Chondrocyte (in vitro differentiated cells): ENCODE measurements around the gene PCCA. TPM values are rescaled to one million over a fixed set of nuclear protein-coding genes. Genes with fewer than 3 reads are reported as not detected.

Experiments used
- DNase-seq: peaks from one replicate; pipeline ENCODE4 v3.0.0; 2021; ENCODE audit warnings: mixed read lengths, low spot score
- H3K27ac Mint-ChIP-seq: one replicate; pipeline ENCODE4 v1.8.0; 2021; ENCODE audit warnings: mild to moderate bottlenecking, moderate library complexity, mixed read lengths; ENCODE audit not compliant: unreplicated experiment
- H3K27me3 Mint-ChIP-seq: 2 replicates; pipeline ENCODE4 v1.8.0; 2021; ENCODE audit warnings: low read depth, mixed read lengths
- H3K36me3 Mint-ChIP-seq: 2 replicates; pipeline ENCODE4 v1.8.0; 2021; ENCODE audit warnings: low read depth, mixed read lengths
- H3K4me1 Mint-ChIP-seq: 2 replicates; pipeline ENCODE4 v1.8.0; 2021; ENCODE audit warnings: low read depth, mild to moderate bottlenecking, mixed read lengths
- H3K4me3 Mint-ChIP-seq: one replicate; pipeline ENCODE4 v1.8.0; 2021; ENCODE audit warnings: mild to moderate bottlenecking, moderate library complexity, mixed read lengths; ENCODE audit not compliant: unreplicated experiment
- H3K9me3 Mint-ChIP-seq: 2 replicates; pipeline ENCODE4 v1.8.0; 2021; ENCODE audit warnings: low read depth, mixed read lengths
- total RNA-seq: library from RNA; stranded (reverse); gene quantifications from 3 replicates; pipeline ENCODE4 v1.2.1, GENCODE V29; 2021
- TF ChIP-seq, protein P1 (sequence below): fragments of 200-600 bp; sonication (generic); IDR thresholded peaks from 2 replicates; pipeline ENCODE4 v1.5.0; 2021; ENCODE audit warnings: antibody characterized with exemption, mild to moderate bottlenecking, moderate library complexity

Gene PCCA
- total RNA-seq, 1 donor from 2014 or later = 15.1 TPM

DNA sequence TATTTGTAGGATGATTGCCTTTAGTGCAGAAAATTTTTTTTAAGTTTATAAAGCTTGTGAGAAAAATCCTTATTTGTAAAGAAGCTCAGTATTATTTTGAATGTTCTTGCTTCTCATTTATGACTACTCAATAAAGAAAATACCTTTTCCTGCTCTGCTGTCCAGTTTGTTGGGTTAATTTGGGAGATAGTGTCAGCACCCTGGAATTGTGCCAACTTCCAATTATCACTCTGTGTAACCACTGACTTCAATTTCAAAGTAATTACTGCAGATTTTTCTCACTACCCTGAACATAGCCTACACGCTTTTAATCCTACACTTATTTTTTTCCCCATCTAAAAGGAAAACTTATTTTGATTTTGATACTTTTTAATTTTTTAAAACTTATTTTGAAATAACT lies 406.6 kb downstream of the PCCA start:
- H3K4me3 Mint-ChIP-seq = no peak overlapping the region
- H3K4me1 Mint-ChIP-seq = peaks cover 26% of the 10 kb centered on the region
- DNase-seq = no peak
- H3K27ac Mint-ChIP-seq = no peak overlapping the region
- H3K9me3 Mint-ChIP-seq = no peaks in the 10 kb centered on the region
- TF ChIP-seq, protein P1, sequence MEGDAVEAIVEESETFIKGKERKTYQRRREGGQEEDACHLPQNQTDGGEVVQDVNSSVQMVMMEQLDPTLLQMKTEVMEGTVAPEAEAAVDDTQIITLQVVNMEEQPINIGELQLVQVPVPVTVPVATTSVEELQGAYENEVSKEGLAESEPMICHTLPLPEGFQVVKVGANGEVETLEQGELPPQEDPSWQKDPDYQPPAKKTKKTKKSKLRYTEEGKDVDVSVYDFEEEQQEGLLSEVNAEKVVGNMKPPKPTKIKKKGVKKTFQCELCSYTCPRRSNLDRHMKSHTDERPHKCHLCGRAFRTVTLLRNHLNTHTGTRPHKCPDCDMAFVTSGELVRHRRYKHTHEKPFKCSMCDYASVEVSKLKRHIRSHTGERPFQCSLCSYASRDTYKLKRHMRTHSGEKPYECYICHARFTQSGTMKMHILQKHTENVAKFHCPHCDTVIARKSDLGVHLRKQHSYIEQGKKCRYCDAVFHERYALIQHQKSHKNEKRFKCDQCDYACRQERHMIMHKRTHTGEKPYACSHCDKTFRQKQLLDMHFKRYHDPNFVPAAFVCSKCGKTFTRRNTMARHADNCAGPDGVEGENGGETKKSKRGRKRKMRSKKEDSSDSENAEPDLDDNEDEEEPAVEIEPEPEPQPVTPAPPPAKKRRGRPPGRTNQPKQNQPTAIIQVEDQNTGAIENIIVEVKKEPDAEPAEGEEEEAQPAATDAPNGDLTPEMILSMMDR = no peak
- H3K27me3 Mint-ChIP-seq = no peaks in the 10 kb centered on the region
- H3K36me3 Mint-ChIP-seq = peaks cover 1% of the 10 kb centered on the region

GRCh38 chr13:100497389-100497788 lies 408.5 kb downstream of the PCCA start:
- Mint-ChIP-seq H3K27me3 (no peaks in the 10 kb centered on the region), H3K4me3 (no peak overlapping the region), H3K27ac (peak overlapping the region; percentile 83), H3K9me3 (no peaks in the 10 kb centered on the region), H3K36me3 (peaks cover 1% of the 10 kb centered on the region), H3K4me1 (peaks cover 15% of the 10 kb centered on the region)
- no peak for DNase-seq
- TF ChIP-seq, protein P1 = no peak

DNA sequence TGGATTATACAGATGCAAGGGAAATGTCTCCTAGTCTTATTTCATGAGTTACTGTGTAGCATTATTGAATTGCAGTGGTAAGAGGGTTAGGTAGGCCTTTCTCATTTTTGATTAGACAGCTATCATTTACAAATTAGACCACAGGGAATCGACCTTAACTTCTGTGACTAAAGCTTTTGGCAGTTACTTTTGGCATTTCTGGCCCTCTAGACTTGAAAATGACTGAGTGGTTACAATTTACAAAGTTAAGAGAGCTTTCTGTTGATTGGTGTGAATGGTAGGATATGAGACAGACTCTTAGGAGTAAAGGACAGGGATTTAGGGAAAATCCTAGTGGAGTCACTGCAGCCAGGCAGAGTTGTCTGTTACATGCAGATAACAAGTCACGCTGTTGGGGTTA lies 413.6 kb downstream of the PCCA start:
- Mint-ChIP-seq H3K36me3 (peaks cover 1% of the 10 kb centered on the region), H3K9me3 (no peaks in the 10 kb centered on the region), H3K4me1 (peaks cover 13% of the 10 kb centered on the region), H3K4me3 (no peak overlapping the region), H3K27ac (no peak overlapping the region), H3K27me3 (no peaks in the 10 kb centered on the region)
- no peak for DNase-seq
- TF ChIP-seq, protein P1 = no peak

DNA sequence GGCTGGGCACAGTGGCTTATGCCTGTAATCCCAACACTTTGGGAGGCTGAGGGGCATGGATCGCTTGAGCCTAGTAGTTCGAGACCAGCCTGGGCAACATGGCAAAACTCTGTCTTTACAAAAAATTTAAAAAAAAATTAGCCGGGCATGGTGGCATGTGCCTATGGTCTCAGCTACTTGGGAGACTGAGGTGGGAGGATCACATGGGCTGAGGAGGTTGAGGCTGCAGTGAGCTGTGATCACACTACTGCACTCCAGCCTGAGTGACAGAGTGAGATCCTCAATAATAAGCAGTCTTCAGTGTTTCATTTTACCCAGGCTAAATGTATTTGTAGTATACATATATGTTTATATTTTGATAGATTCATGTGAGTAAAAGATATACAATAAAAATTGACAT lies 414.7 kb downstream of the PCCA start:
- H3K4me1 Mint-ChIP-seq = peaks cover 10% of the 10 kb centered on the region
- H3K27ac Mint-ChIP-seq = no peak overlapping the region
- DNase-seq = no peak
- H3K4me3 Mint-ChIP-seq = no peak overlapping the region
- H3K27me3 Mint-ChIP-seq = no peaks in the 10 kb centered on the region
- peaks cover 1% of the 10 kb centered on the region for H3K36me3 Mint-ChIP-seq
- TF ChIP-seq, protein P1 = no peak
- no peaks in the 10 kb centered on the region for H3K9me3 Mint-ChIP-seq

- Mint-ChIP-seq H3K36me3 (peaks cover 1% of the 10 kb centered on the region), H3K27me3 (no peaks in the 10 kb centered on the region), H3K4me3 (no peak overlapping the region), H3K27ac (no peak overlapping the region), H3K4me1 (peaks cover 11% of the 10 kb centered on the region), H3K9me3 (no peaks in the 10 kb centered on the region)
- TF ChIP-seq, protein P1 = no peak
- no peak for DNase-seq
These were observed 417.3 kb downstream of the PCCA start for GRCh38 chr13:100506154-100506553.
